HL-60 (cell line): ENCODE results near the gene STAT5B.
"Not testable (repeated sequence)": the region's sequence is repeated elsewhere in the genome, so short reads cannot be mapped to it uniquely, and the experiment has no call there.

Experiments
- DNase-seq, 2 experiments: peaks; one replicate each; pipeline ENCODE4 v3.0.0-alpha.2; 2010 to 2020; ENCODE audit warnings: low read depth in 1 of 2, low spot score in 1 of 2
- H3K27ac ChIP-seq: fragments of 250-450 bp; sonication (Bioruptor Pico); replicated peaks from 2 replicates; pipeline ENCODE4 v1.5.1; 2020; ENCODE audit warnings: mild to moderate bottlenecking, moderate library complexity
- H3K27me3 ChIP-seq: fragments of 250-450 bp; sonication (Bioruptor Pico); 2 replicates; pipeline ENCODE4 v1.5.1; 2021; ENCODE audit warnings: mild to moderate bottlenecking, moderate library complexity; ENCODE audit not compliant: insufficient read depth, poor library complexity, severe bottlenecking
- H3K4me3 ChIP-seq: replicated peaks from 2 replicates; pipeline ENCODE4 v1.5.1; 2011; ENCODE audit warnings: mild to moderate bottlenecking, control low read depth, low read length; ENCODE audit not compliant: insufficient read depth
- GABPA ChIP-seq: IDR thresholded peaks from 2 replicates; pipeline ENCODE4 v1.6.1; 2012; ENCODE audit warnings: low read depth
- POLR2AphosphoS5 ChIP-seq: IDR thresholded peaks from 2 replicates; pipeline ENCODE4 v1.6.1; 2012; ENCODE audit warnings: low read depth
- SPI1 ChIP-seq: IDR thresholded peaks from 2 replicates; pipeline ENCODE4 v1.6.1; 2012; ENCODE audit warnings: low read depth, mild to moderate bottlenecking, borderline replicate concordance
- TF ChIP-seq, protein P1 (sequence below): IDR thresholded peaks from one replicate; pipeline ENCODE4 v1.5.1; 2011; ENCODE audit warnings: low read length, control low read depth, inconsistent platforms; ENCODE audit not compliant: insufficient read depth
- TF ChIP-seq, protein P2 (sequence below): IDR thresholded peaks from 2 replicates; pipeline ENCODE4 v1.6.1; 2012; ENCODE audit warnings: low read depth; ENCODE audit not compliant: insufficient replicate concordance

STAT5B gene

DNA sequence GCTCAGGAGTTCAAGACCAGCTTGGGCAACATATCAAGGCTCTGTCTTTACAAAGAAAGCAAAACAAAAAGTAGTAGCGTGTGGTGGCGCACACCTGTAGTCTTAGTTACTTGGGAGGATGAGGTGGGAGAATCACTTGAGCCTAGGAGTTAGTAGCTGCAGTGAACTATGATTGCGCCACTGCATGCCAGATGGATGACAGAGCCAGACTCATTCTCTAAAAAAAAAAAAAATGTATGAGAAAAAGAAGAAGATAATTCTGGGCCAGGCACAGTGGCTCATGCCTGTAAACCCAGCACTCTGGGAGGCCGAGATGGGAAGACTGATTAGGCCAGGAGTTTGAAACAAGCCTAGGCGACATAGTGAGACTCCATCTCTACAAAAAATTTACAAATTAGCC lies 28.5 kb downstream of the STAT5B start:
- DNase-seq, result peak; percentile 34 to 51
- H3K27me3 ChIP-seq, result no peaks in the 10 kb centered on the region
- H3K4me3 ChIP-seq, result no peak overlapping the region
- TF ChIP-seq SPI1 (no peak), GABPA (no peak), POLR2AphosphoS5 (no peak)
- TF ChIP-seq, protein P1, sequence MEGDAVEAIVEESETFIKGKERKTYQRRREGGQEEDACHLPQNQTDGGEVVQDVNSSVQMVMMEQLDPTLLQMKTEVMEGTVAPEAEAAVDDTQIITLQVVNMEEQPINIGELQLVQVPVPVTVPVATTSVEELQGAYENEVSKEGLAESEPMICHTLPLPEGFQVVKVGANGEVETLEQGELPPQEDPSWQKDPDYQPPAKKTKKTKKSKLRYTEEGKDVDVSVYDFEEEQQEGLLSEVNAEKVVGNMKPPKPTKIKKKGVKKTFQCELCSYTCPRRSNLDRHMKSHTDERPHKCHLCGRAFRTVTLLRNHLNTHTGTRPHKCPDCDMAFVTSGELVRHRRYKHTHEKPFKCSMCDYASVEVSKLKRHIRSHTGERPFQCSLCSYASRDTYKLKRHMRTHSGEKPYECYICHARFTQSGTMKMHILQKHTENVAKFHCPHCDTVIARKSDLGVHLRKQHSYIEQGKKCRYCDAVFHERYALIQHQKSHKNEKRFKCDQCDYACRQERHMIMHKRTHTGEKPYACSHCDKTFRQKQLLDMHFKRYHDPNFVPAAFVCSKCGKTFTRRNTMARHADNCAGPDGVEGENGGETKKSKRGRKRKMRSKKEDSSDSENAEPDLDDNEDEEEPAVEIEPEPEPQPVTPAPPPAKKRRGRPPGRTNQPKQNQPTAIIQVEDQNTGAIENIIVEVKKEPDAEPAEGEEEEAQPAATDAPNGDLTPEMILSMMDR, result no peak
- TF ChIP-seq, protein P2, sequence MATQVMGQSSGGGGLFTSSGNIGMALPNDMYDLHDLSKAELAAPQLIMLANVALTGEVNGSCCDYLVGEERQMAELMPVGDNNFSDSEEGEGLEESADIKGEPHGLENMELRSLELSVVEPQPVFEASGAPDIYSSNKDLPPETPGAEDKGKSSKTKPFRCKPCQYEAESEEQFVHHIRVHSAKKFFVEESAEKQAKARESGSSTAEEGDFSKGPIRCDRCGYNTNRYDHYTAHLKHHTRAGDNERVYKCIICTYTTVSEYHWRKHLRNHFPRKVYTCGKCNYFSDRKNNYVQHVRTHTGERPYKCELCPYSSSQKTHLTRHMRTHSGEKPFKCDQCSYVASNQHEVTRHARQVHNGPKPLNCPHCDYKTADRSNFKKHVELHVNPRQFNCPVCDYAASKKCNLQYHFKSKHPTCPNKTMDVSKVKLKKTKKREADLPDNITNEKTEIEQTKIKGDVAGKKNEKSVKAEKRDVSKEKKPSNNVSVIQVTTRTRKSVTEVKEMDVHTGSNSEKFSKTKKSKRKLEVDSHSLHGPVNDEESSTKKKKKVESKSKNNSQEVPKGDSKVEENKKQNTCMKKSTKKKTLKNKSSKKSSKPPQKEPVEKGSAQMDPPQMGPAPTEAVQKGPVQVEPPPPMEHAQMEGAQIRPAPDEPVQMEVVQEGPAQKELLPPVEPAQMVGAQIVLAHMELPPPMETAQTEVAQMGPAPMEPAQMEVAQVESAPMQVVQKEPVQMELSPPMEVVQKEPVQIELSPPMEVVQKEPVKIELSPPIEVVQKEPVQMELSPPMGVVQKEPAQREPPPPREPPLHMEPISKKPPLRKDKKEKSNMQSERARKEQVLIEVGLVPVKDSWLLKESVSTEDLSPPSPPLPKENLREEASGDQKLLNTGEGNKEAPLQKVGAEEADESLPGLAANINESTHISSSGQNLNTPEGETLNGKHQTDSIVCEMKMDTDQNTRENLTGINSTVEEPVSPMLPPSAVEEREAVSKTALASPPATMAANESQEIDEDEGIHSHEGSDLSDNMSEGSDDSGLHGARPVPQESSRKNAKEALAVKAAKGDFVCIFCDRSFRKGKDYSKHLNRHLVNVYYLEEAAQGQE, result no peak
- H3K27ac ChIP-seq, result peak overlapping the region; percentile 71

GRCh38 chr17:42246515-42246914 lies 29.7 kb downstream of the STAT5B start:
- TF ChIP-seq, protein P1, result no peak
- TF ChIP-seq SPI1 (no peak), GABPA (no peak), POLR2AphosphoS5 (no peak)
- TF ChIP-seq, protein P2, result no peak
- DNase-seq, result no peak

GRCh38 chr17:42245183-42245582 lies 31.0 kb downstream of the STAT5B start:
- H3K27ac ChIP-seq, H3K4me3 ChIP-seq, H3K27me3 ChIP-seq, DNase-seq: not testable (repeated sequence)

More at GRCh38 chr17:42246515-42246914, 29.7 kb downstream of the STAT5B start:
- no peak overlapping the region for H3K4me3 ChIP-seq
- no peaks in the 10 kb centered on the region for H3K27me3 ChIP-seq
- H3K27ac ChIP-seq, result no peak overlapping the region

DNA sequence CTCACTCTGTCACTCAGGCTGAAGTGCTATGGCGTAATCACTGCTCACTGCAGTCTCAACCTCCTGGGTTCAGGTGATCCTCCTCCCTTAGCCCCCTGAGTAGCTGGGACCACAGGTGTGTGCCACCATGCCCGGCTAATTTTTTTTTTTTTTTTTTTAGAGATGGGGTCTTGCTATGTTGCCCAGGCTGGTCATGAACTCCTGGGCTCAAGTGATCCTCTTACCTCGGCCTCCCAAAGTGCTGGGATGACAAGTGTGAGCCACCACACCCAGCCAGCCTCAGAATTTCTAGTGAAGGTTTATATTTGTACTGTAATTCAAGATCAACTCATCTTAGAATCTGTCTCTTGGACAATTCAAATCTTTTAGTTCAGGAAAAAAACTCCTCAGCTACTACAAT lies 32.1 kb downstream of the STAT5B start:
- H3K27me3 ChIP-seq, H3K4me3 ChIP-seq, DNase-seq, H3K27ac ChIP-seq: not testable (repeated sequence)

DNA sequence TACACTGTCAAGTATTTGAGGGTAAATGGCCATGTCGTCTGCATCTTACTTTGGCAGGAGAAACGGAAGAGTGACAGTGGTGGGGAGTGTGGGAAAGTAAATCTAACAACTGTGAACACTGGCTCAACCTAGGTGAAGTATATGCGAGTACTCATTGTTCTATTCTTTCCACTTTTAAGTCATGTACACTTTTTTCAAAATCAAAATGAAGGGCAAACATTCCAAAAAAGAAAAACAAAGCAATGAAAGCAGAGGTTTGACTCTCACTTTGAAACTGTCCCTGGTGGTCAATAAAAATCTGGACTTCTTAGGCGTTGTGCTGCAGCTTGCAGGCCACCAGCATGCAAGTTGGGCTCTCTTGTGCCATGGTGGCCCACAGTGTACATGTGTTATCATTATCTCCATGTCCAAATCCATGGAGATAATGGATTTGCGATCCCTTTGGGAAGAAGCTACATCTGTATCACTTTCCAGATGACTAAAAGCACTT lies 32.7 kb downstream of the STAT5B start:
- no peak for DNase-seq
- Histone ChIP-seq H3K27ac (no peak overlapping the region), H3K27me3 (no peaks in the 10 kb centered on the region), H3K4me3 (no peak overlapping the region)
- TF ChIP-seq, protein P1, result no peak
- TF ChIP-seq, protein P2, result no peak
